Vagina (tissue), 2 donors: ENCODE results near the gene TMEM18.

Experiments used
- POLR2A ChIP-seq, 2 donors: fragments of 450-650 bp; IDR thresholded peaks; one replicate each; pipeline ENCODE4 v1.6.1; 2017; ENCODE audit warnings: antibody characterized with exemption in 2 of 2, mild to moderate bottlenecking in 2 of 2, moderate library complexity in 2 of 2
- POLR2AphosphoS5 ChIP-seq, 2 donors: sonication (generic); formaldehyde crosslinking; IDR thresholded peaks; one replicate each; pipeline ENCODE4 v1.9.0; 2017; ENCODE audit warnings: antibody characterized with exemption in 2 of 2, mild to moderate bottlenecking in 2 of 2, low read depth in 1 of 2; ENCODE audit not compliant: insufficient read depth in 1 of 2
- TF ChIP-seq, protein P1 (sequence below), 3 experiments: fragments of 450-650 bp in 2 of 3; fragments of 200-600 bp in 1 of 3; sonication (generic) in 1 of 3; IDR thresholded peaks; one replicate each; pipeline ENCODE4 v1.5.1; 2017 to 2019; ENCODE audit warnings: antibody characterized with exemption in 3 of 3, mild to moderate bottlenecking in 2 of 3, moderate library complexity in 2 of 3

GRCh38 chr2:688504-689076, 11.4 kb upstream of the TMEM18 start:
- TF ChIP-seq POLR2A (IDR thresholded peaks at IDR 0.05) (no peak), POLR2AphosphoS5 (IDR thresholded peaks at IDR 0.05; ENCODE audit: insufficient read depth in 1 of 2, low read depth in 1 of 2) (no peak)
- TF ChIP-seq, protein P1, sequence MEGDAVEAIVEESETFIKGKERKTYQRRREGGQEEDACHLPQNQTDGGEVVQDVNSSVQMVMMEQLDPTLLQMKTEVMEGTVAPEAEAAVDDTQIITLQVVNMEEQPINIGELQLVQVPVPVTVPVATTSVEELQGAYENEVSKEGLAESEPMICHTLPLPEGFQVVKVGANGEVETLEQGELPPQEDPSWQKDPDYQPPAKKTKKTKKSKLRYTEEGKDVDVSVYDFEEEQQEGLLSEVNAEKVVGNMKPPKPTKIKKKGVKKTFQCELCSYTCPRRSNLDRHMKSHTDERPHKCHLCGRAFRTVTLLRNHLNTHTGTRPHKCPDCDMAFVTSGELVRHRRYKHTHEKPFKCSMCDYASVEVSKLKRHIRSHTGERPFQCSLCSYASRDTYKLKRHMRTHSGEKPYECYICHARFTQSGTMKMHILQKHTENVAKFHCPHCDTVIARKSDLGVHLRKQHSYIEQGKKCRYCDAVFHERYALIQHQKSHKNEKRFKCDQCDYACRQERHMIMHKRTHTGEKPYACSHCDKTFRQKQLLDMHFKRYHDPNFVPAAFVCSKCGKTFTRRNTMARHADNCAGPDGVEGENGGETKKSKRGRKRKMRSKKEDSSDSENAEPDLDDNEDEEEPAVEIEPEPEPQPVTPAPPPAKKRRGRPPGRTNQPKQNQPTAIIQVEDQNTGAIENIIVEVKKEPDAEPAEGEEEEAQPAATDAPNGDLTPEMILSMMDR (IDR thresholded peaks at IDR 0.05) = no peak
